HepG2 (cell line): ENCODE data around the gene UBAC1. TPM values are rescaled to one million over a fixed set of nuclear protein-coding genes. Genes with fewer than 3 reads are reported as not detected.

Source experiments
- ATF7-NPFF ChIP-seq: sonication (generic); formaldehyde crosslinking; IDR thresholded peaks from 2 replicates; pipeline ENCODE4 v1.8.1; 2023; ENCODE audit warnings: mild to moderate bottlenecking, low read depth, missing genetic modification reagents, moderate library complexity
- FUBP1 ChIP-seq: sonication (generic); formaldehyde crosslinking; IDR thresholded peaks from 2 replicates; pipeline ENCODE4 v1.5.1; 2020; ENCODE audit warnings: missing genetic modification reagents, mild to moderate bottlenecking, borderline replicate concordance
- ZBTB40 ChIP-seq, 2 experiments: fragments of 450-650 bp in 1 of 2; sonication (generic) in 1 of 2; formaldehyde crosslinking in 1 of 2; IDR thresholded peaks; 2 replicates each; pipeline versions ENCODE4 v1.6.1 to v1.8.0; 2016 to 2022; ENCODE audit warnings: antibody characterized with exemption in 1 of 2, mild to moderate bottlenecking in 1 of 2, missing genetic modification reagents in 1 of 2
- ZEB1 ChIP-seq: IDR thresholded peaks from 2 replicates; pipeline ENCODE4 v1.6.1; 2012; ENCODE audit warnings: mild to moderate bottlenecking, low read depth, inconsistent platforms; ENCODE audit not compliant: insufficient replicate concordance
- ZNF234 ChIP-seq: sonication (generic); formaldehyde crosslinking; conservative IDR thresholded peaks from 2 replicates; pipeline ENCODE4 v1.5.1; 2020; ENCODE audit warnings: mild to moderate bottlenecking, missing genetic modification reagents
- ZNF337 ChIP-seq: sonication (generic); formaldehyde crosslinking; IDR thresholded peaks from 2 replicates; pipeline ENCODE4 v1.5.1; 2020; ENCODE audit warnings: missing genetic modification reagents, low read depth, mild to moderate bottlenecking, borderline replicate concordance
- ZNF546 ChIP-seq: sonication (generic); formaldehyde crosslinking; conservative IDR thresholded peaks from 2 replicates; pipeline ENCODE4 v1.8.1; 2023; ENCODE audit warnings: mild to moderate bottlenecking, missing genetic modification reagents
- ZSCAN30 ChIP-seq: sonication (generic); formaldehyde crosslinking; IDR thresholded peaks from 2 replicates; pipeline ENCODE4 v1.5.0; 2020; ENCODE audit warnings: mild to moderate bottlenecking, missing genetic modification reagents
- polyA plus RNA-seq, 8 experiments: library from polyadenylated mRNA; depleted of rRNA in 3 of 8; stranded (reverse) in 7 of 8; unstranded in 1 of 8; fragments of >200 nt; fragmentation: Illumina TruSeq in 4 of 8; extraction: Trizol in 4 of 8; gene quantifications; 2 replicates each; pipeline versions ENCODE4 v1.2.1 to v1.2.3, GENCODE V29; 2011 to 2016; ENCODE audit warnings: low read depth in 4 of 8, missing spikeins in 1 of 8, mixed read lengths in 1 of 8; ENCODE audit not compliant: insufficient read depth in 1 of 8
- total RNA-seq, 5 experiments: library from RNA; depleted of rRNA; stranded (reverse); fragments of >200 nt; fragmentation: Illumina TruSeq; extraction: Trizol; gene quantifications; 2 replicates each; pipeline ENCODE4 v1.2.3, GENCODE V29; 2016; ENCODE audit warnings: low read depth in 1 of 5

Gene UBAC1
- total and polyA plus RNA-seq, 2 of the 13 experiments (the other 11 are each of a cell fraction or from before 2014, with no cell fraction given): 32.2 to 34.1 TPM

- TF ChIP-seq ZNF234: no peak
- no peak for TF ChIP-seq ZNF337 (CRISPR knock-in tag)
- TF ChIP-seq ZNF546 (CRISPR knock-in tag): no peak
- no peak for TF ChIP-seq ZEB1
- no peak for TF ChIP-seq ATF7-NPFF (CRISPR knock-in tag)
- no peak for TF ChIP-seq ZSCAN30 (CRISPR knock-in tag)
- TF ChIP-seq ZBTB40 (IDR thresholded peaks at IDR 0.05): no peak
- no peak for TF ChIP-seq ZBTB40 (CRISPR knock-in tag; IDR thresholded peaks at IDR 0.05)
- TF ChIP-seq FUBP1 (CRISPR knock-in tag): no peak
These were observed 64.5 kb downstream of the UBAC1 start (continued) for GRCh38 chr9:135896626-135897025.
